NT2/D1 (cell line): ENCODE data around the gene HERPUD1.

Experiments
- SUZ12 ChIP-seq: IDR thresholded peaks from 2 replicates; pipeline ENCODE4 v1.6.1; 2011; ENCODE audit not compliant: insufficient read length, insufficient read depth; ENCODE audit errors: extremely low read depth
- ZNF274 ChIP-seq: IDR thresholded peaks from 2 replicates; pipeline ENCODE4 v1.6.1; 2011; ENCODE audit warnings: mild to moderate bottlenecking, low read depth, low read length

- TF ChIP-seq SUZ12 = no peak
- TF ChIP-seq ZNF274 = no peak
Measured at GRCh38 chr16:56960681-56961281, 28.8 kb downstream of the HERPUD1 start.
